Raji (cell line): ENCODE measurements around the gene ARID3A.

ENCODE experiments used
- POLR2A ChIP-seq: IDR thresholded peaks from 2 replicates; pipeline ENCODE4 v1.6.1; 2011; ENCODE audit warnings: low read depth, low read length, control low read depth; ENCODE audit not compliant: insufficient read depth

Gene ARID3A

DNA sequence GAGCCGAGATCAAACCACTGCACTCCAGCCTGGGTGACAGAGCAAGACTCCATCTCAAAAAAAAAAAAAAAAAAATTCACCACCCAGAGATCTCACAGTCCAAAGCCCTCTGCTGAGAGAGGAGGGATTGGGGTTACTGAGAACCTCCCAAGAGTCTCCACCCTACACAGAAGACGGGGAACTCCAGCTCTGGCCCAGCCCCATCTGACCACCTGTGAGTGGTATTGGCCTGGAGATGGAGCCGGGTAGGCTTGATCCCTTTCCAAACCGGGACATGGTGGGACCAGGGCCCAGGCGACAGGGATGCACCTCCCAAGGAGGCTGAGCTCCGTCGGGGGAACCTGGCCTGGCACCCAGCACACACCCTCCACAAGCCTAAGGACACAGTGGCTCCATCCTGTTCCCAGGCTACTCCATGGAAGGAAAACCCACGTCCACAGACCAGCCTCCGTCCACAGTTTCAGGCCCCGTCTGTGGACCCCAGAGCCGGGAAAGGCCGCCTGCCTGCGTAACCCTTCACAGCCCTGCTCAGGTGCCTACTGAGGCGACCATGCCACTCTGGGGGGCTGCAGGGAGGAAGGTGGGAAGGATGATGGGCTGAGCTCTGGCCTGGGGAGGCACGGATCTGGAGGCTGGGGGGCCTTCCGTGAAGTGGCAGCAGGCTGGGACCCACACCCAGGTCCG, 93.2 kb downstream of the ARID3A start:
- no peak for TF ChIP-seq POLR2A

DNA sequence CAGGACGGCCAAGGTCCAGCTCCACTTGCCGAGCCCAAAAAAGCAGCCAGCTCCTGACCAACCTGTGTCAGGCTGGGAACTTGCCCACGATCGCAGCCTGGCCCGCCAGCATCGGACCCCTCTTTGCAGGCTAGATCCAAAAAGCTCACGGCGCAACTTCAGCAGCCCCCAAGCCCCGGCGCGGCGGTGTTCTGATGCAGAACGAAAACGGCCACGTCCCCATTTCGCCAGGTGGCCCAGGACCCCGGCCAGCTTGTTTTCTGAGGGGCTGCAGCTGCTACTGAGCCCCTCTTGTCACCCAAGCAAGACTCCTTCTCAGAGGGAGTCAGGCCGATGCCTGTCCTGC, 93.8 kb downstream of the ARID3A start:
- TF ChIP-seq POLR2A: no peak

GRCh38 chr19:1019980-1020867, 94.4 kb downstream of the ARID3A start:
- no peak for TF ChIP-seq POLR2A

DNA sequence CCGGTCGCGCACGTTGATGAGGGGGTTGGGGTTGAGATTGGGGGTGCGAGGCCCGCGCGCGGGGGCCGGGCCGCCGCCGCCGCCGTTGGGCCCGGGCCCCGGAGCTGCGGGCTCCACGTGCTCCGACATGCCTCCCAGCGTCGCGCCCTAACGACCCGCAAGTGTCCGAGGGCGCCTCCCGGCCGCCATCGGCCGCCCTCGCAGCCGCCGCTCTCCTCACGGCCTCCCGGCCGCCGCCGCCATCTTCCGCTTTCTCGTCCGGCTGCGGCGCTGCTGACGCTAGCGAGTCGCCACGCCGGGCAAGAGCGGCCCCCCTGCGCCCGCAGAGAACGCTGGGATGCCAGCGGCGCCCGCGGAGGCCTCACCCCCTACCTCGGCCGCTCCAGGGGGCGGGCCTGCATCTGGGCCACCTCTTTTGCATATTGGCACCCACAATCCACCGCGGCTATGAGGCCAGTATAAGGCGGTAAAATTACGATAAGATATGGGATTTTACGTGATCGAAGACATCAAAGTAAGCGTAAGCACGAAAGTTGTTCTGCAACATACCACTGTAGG, 95.1 kb downstream of the ARID3A start, which contains the start of gene TMEM259:
Gene TMEM259, minus strand, starts transcription at position 256 of the 558 bp plus-strand sequence. Its CDS starts 127 bp downstream, at position 129.
- TF ChIP-seq POLR2A: peak; percentile 57
